CD4-positive, alpha-beta T cell treated with Interleukin-17A for 1 hour (primary cell): ENCODE measurements around the gene ABCF2.

Source experiments
- DNase-seq: peaks from one replicate; pipeline ENCODE4 v3.0.0-alpha.2; 2020

The ABCF2 gene

GRCh38 chr7:151226875-151227782 lies at the start of gene ABCF2:
Gene ABCF2, minus strand, starts transcription at chr7:151227205. Its CDS starts 747 bp downstream, at chr7:151226458.
- DNase-seq: peak; percentile 97

GRCh38 chr7:151275813-151276577 lies 49.0 kb upstream of the ABCF2 start:
- peak; percentile 16 for DNase-seq

GRCh38 chr7:151274936-151275812 lies 48.2 kb upstream of the ABCF2 start:
- DNase-seq: no peak

GRCh38 chr7:151274396-151274795 lies 47.4 kb upstream of the ABCF2 start:
- DNase-seq: no peak

- DNase-seq: no peak
These were observed 46.8 kb upstream of the ABCF2 start for GRCh38 chr7:151273651-151274390.

- DNase-seq: no peak
These were observed 45.9 kb upstream of the ABCF2 start for GRCh38 chr7:151272877-151273276.

GRCh38 chr7:151272405-151272804 lies 45.4 kb upstream of the ABCF2 start:
- DNase-seq: no peak

- peak; percentile 29 for DNase-seq
These were observed 44.8 kb upstream of the ABCF2 start for GRCh38 chr7:151271699-151272355.

GRCh38 chr7:151269511-151269910 lies 42.5 kb upstream of the ABCF2 start:
- DNase-seq: no peak

- no peak for DNase-seq
These were observed 38.4 kb upstream of the ABCF2 start for GRCh38 chr7:151265351-151265931.

- no peak for DNase-seq
These were observed 37.6 kb upstream of the ABCF2 start for GRCh38 chr7:151264615-151265014.

- no peak for DNase-seq
These were observed 34.5 kb upstream of the ABCF2 start for GRCh38 chr7:151261529-151261928.

- no peak for DNase-seq
These were observed 33.9 kb upstream of the ABCF2 start for GRCh38 chr7:151260883-151261282.

GRCh38 chr7:151260471-151260870 lies 33.5 kb upstream of the ABCF2 start:
- DNase-seq: no peak

- DNase-seq: no peak
These were observed 31.0 kb upstream of the ABCF2 start for GRCh38 chr7:151257990-151258389.

- no peak for DNase-seq
These were observed 29.5 kb upstream of the ABCF2 start for GRCh38 chr7:151256410-151257045.

GRCh38 chr7:151255390-151255789 lies 28.4 kb upstream of the ABCF2 start:
- no peak for DNase-seq

GRCh38 chr7:151254851-151255250 lies 27.8 kb upstream of the ABCF2 start:
- no peak for DNase-seq

GRCh38 chr7:151254316-151254715 lies 27.3 kb upstream of the ABCF2 start:
- no peak for DNase-seq

- DNase-seq: no peak
These were observed 26.1 kb upstream of the ABCF2 start for GRCh38 chr7:151252961-151253711.
